ENCODE results near the gene PPIL6. TPM values are rescaled to one million over a fixed set of nuclear protein-coding genes. Genes with fewer than 3 reads are reported as not detected.

PPIL6 gene
- total RNA-seq, 4 donors from 2014 or later, result 1.7 to 7.9 (median 3.2) TPM

GRCh38 chr6:109457562-109457996, 17.2 kb upstream of the PPIL6 start:
- H3K27me3 ChIP-seq, result no peaks in the 10 kb centered on the region
- H3K36me3 ChIP-seq, result peaks cover 4% of the 10 kb centered on the region
- no peak for TF ChIP-seq POLR2AphosphoS5 (IDR thresholded peaks at IDR 0.05)
- TF ChIP-seq POLR2A (IDR thresholded peaks at IDR 0.05), result no peak
- TF ChIP-seq CTCF (IDR thresholded peaks at IDR 0.05), result no peak
- no peak for TF ChIP-seq EP300 (IDR thresholded peaks at IDR 0.05)
- peaks cover 49% of the 10 kb centered on the region for H3K4me1 ChIP-seq
- H3K27ac ChIP-seq, result peak overlapping the region; percentile 70
- H3K4me3 ChIP-seq, result no peak overlapping the region
- no peak for DNase-seq (ENCODE audit: low spot score in 2 of 2)
- WGBS, result 47% methylated on average over 6 of the region's 6 CpGs
- H3K9me3 ChIP-seq, result no peaks in the 10 kb centered on the region

GRCh38 chr6:109456710-109457561, 16.5 kb upstream of the PPIL6 start:
- DNase-seq (ENCODE audit: low spot score in 2 of 2), result peak in 1 of 2 donors; percentile 87
- 21% methylated on average over 16 of the region's 16 CpGs for WGBS
- H3K27ac ChIP-seq, result peak overlapping the region; percentile 70
- no peaks in the 10 kb centered on the region for H3K9me3 ChIP-seq
- peaks cover 10% of the 10 kb centered on the region for H3K36me3 ChIP-seq
- peak overlapping the region; percentile 56 for H3K4me3 ChIP-seq
- TF ChIP-seq EP300 (IDR thresholded peaks at IDR 0.05) (no peak), POLR2A (IDR thresholded peaks at IDR 0.05) (no peak), CTCF (IDR thresholded peaks at IDR 0.05) (no peak), POLR2AphosphoS5 (IDR thresholded peaks at IDR 0.05) (no peak)
- H3K4me1 ChIP-seq, result peaks cover 49% of the 10 kb centered on the region
- no peaks in the 10 kb centered on the region for H3K27me3 ChIP-seq

DNA sequence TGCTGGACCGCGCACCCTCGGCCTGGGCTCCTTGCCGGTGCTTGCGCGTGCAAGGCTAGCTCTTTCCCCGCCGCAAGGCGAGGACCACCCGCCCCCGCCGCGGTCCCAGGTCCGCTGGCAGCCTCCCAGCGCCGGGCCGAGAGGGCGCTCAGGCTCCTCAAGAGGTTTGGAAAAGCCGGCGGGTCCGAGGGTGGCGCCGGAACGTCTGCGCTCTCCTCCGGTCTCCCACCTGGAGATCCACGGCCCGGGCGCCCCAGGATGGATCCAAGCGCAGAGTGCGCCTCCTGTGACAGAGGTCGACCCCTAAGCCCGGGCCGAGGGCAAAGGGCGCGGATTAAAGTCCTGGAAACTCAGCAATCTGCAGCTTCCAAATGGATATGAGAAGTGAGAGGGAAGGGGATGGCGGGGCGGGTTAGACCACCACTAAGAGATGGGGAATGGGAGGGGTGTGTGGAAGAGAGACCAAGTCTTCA, 15.7 kb upstream of the PPIL6 start:
- no peaks in the 10 kb centered on the region for H3K9me3 ChIP-seq
- WGBS, result 31% methylated on average over 7 of the region's 38 CpGs
- peak overlapping the region; percentile 70 for H3K27ac ChIP-seq
- TF ChIP-seq EP300 (IDR thresholded peaks at IDR 0.05) (no peak), POLR2AphosphoS5 (IDR thresholded peaks at IDR 0.05) (no peak), POLR2A (IDR thresholded peaks at IDR 0.05) (peak in 1 of 2 donors; percentile 36)
- DNase-seq (ENCODE audit: low spot score in 2 of 2), result peak in 1 of 2 donors; percentile 80
- peaks cover 49% of the 10 kb centered on the region for H3K4me1 ChIP-seq
- H3K36me3 ChIP-seq, result peaks cover 12% of the 10 kb centered on the region
- H3K27me3 ChIP-seq, result no peaks in the 10 kb centered on the region
- H3K4me3 ChIP-seq, result peak overlapping the region; percentile 56

- Histone ChIP-seq H3K9me3 (no peaks in the 10 kb centered on the region), H3K36me3 (peaks cover 10% of the 10 kb centered on the region), H3K27ac (peak within 1 kb of the TSS; percentile 70), H3K27me3 (no peaks in the 10 kb centered on the region), H3K4me3 (peak within 1 kb of the TSS; percentile 56), H3K4me1 (peaks cover 49% of the 10 kb centered on the region)
- TF ChIP-seq POLR2AphosphoS5 (IDR thresholded peaks at IDR 0.05) (no peak), CTCF (IDR thresholded peaks at IDR 0.05) (peak in 1 of 2 donors; percentile 37)
- 1% methylated on average over 7 of the region's 70 CpGs for WGBS
- DNase-seq (ENCODE audit: low spot score in 2 of 2), result peak; percentile 85 to 89
These were observed 15.1 kb upstream of the PPIL6 start, which contains the start of gene MICAL1 for GRCh38 chr6:109455437-109456110. MICAL1 (minus strand) TSS chr6:109455772; CDS start chr6:109454196, 1,576 bp downstream.

GRCh38 chr6:109454496-109455436, 14.3 kb upstream of the PPIL6 start:
- Histone ChIP-seq H3K9me3 (no peaks in the 10 kb centered on the region), H3K4me1 (peaks cover 49% of the 10 kb centered on the region), H3K27ac (peak overlapping the region; percentile 70), H3K4me3 (peak overlapping the region; percentile 56), H3K36me3 (peaks cover 10% of the 10 kb centered on the region), H3K27me3 (no peaks in the 10 kb centered on the region)
- peak in 1 of 2 donors; percentile 84 for DNase-seq (ENCODE audit: low spot score in 2 of 2)
- TF ChIP-seq POLR2AphosphoS5 (IDR thresholded peaks at IDR 0.05), result no peak
- no peak for TF ChIP-seq CTCF (IDR thresholded peaks at IDR 0.05)
- TF ChIP-seq EP300 (IDR thresholded peaks at IDR 0.05), result no peak
- TF ChIP-seq POLR2A (IDR thresholded peaks at IDR 0.05), result no peak
- 9% methylated on average over 27 of the region's 48 CpGs for WGBS

Data from suprapubic skin (tissue), 4 donors.